ENCODE measurements around the gene C22orf23. TPM values are rescaled to one million over a fixed set of nuclear protein-coding genes. Genes with fewer than 3 reads are reported as not detected.

C22orf23 gene
- total RNA-seq, 2 experiments from 2014 or later = not detected

GRCh38 chr22:37929390-37929789, 24.0 kb downstream of the C22orf23 start:
- intact Hi-C loops (cut with DNase I, micrococcal nuclease) = no loop called here
- Histone ChIP-seq H3K4me1 (ENCODE audit: insufficient read depth, low read length) (peaks cover 9% of the 10 kb centered on the region), H3K4me3 (ENCODE audit: low read length) (no peak overlapping the region), H3K27ac (ENCODE audit: low read depth in 1 of 2, low read length in 2 of 2) (no peak overlapping the region), H3K36me3 (ENCODE audit: insufficient read depth, low read length) (peaks cover 57% of the 10 kb centered on the region), H3K27me3 (ENCODE audit: control insufficient read depth in 1 of 2, insufficient read depth in 2 of 2, low read length in 2 of 2) (no peaks in the 10 kb centered on the region), H3K9me3 (ENCODE audit: control insufficient read depth in 1 of 2, insufficient read depth in 1 of 2, low read length in 2 of 2) (no peaks in the 10 kb centered on the region)
- Mint-ChIP-seq H3K9me3 (no peaks in the 10 kb centered on the region), H3K4me1 (ENCODE audit: low read depth) (peaks cover 11% of the 10 kb centered on the region), H3K36me3 (ENCODE audit: low read depth) (peaks cover 41% of the 10 kb centered on the region), H3K27ac (no peak overlapping the region), H3K4me3 (no peak overlapping the region), H3K27me3 (no peaks in the 10 kb centered on the region)
- DNase-seq (no peak), ATAC-seq (ENCODE audit: poor library complexity) (no peak)
- ChIA-PET CTCF (no interaction called here), POLR2A (no interaction called here)
- TF ChIP-seq CTCF (IDR thresholded peaks at IDR 0.05) = no peak

DNA sequence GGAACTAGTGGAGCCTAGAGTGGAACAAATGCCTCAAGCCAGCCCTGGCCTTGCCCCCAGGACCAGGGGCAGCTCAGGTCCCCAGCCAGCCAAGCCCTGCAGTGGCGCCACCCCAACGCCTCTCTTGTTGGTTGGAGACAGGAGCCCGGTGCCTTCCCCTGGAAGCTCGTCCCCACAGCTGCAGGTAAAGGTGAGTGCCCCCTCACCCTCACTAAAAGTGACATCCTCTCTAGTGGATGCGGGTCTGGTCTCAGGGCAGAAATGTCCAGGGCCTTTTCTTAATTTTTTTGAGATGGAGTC, 25.8 kb downstream of the C22orf23 start:
- peaks cover 56% of the 10 kb centered on the region for H3K36me3 ChIP-seq (ENCODE audit: insufficient read depth, low read length)
- Mint-ChIP-seq H3K27ac (no peak overlapping the region), H3K9me3 (no peaks in the 10 kb centered on the region)

DNA sequence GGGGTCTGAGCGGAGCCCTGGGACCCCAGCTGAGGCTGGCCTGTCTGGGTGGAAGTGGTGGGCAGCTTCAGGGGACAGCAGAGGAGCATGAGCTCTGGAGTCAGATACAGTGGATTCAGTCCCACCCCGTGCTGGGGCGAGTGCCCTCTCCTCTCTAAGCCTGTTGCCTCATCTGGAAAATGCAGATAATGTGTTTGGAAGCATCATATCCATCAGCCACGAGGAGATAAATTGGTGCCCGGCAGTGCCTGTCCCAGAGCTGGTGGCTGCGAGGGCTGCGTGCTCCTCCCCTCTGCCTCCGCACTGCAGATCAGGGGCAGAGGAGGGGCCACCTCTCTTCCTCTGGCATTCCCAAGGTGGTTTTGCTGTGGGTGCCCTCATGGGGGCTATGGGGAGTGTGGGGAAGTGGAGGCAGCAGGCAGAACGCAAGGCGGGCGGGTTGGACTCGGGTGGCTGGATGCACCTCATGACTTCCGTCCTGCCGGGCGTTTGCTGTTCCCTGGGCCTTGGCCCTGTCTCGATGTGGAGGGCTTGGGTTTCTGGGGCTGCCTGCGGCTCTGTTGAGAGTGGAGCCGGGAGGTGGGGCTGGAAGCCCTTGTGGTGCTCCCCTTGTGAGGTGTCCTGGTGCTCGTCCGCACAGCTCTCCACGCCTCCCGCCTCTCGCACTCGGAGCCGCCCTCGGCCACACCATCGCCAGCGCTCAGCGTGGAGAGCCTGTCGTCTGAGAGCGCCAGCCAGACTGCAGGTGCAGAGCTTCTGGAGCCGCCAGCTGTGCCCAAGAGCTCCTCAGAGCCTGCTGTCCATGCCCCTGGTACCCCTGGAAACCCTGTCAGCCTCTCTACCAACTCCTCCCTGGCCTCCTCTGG, 26.4 kb downstream of the C22orf23 start:
- intact Hi-C loops (cut with DNase I, micrococcal nuclease) = no loop called here
- POLR2A ChIA-PET = no interaction called here

More for the DNA sequence above, 25.8 kb downstream of the C22orf23 start:
- Histone ChIP-seq H3K27ac (ENCODE audit: low read depth in 1 of 2, low read length in 2 of 2) (no peak overlapping the region), H3K9me3 (ENCODE audit: control insufficient read depth in 1 of 2, insufficient read depth in 1 of 2, low read length in 2 of 2) (no peaks in the 10 kb centered on the region), H3K4me1 (ENCODE audit: insufficient read depth, low read length) (no peaks in the 10 kb centered on the region), H3K4me3 (ENCODE audit: low read length) (no peak overlapping the region), H3K27me3 (ENCODE audit: control insufficient read depth in 1 of 2, insufficient read depth in 2 of 2, low read length in 2 of 2) (no peaks in the 10 kb centered on the region)
- ATAC-seq (ENCODE audit: poor library complexity) = no peak
- Mint-ChIP-seq H3K36me3 (ENCODE audit: low read depth) (peaks cover 30% of the 10 kb centered on the region), H3K27me3 (no peaks in the 10 kb centered on the region), H3K4me1 (ENCODE audit: low read depth) (peaks cover 4% of the 10 kb centered on the region), H3K4me3 (no peak overlapping the region)
- no peak for DNase-seq
- intact Hi-C loops (cut with DNase I, micrococcal nuclease) = no loop called here
- POLR2A ChIA-PET = no interaction called here
- no peak for TF ChIP-seq CTCF (IDR thresholded peaks at IDR 0.05)
- CTCF ChIA-PET = no interaction called here

More for the DNA sequence above, 26.4 kb downstream of the C22orf23 start:
- ATAC-seq (ENCODE audit: poor library complexity) (no peak), DNase-seq (no peak)
- CTCF ChIA-PET = no interaction called here
- no peaks in the 10 kb centered on the region for H3K27me3 ChIP-seq (ENCODE audit: control insufficient read depth in 1 of 2, insufficient read depth in 2 of 2, low read length in 2 of 2)
- H3K9me3 ChIP-seq (ENCODE audit: control insufficient read depth in 1 of 2, insufficient read depth in 1 of 2, low read length in 2 of 2) = no peaks in the 10 kb centered on the region
- TF ChIP-seq CTCF (IDR thresholded peaks at IDR 0.05) = no peak
- H3K36me3 ChIP-seq (ENCODE audit: insufficient read depth, low read length) = peaks cover 54% of the 10 kb centered on the region
- no peak overlapping the region for H3K4me3 ChIP-seq (ENCODE audit: low read length)
- no peaks in the 10 kb centered on the region for H3K27me3 Mint-ChIP-seq
- peaks cover 4% of the 10 kb centered on the region for H3K4me1 Mint-ChIP-seq (ENCODE audit: low read depth)
- H3K4me1 ChIP-seq (ENCODE audit: insufficient read depth, low read length) = no peaks in the 10 kb centered on the region
- no peak overlapping the region for H3K27ac ChIP-seq (ENCODE audit: low read depth in 1 of 2, low read length in 2 of 2)
- H3K4me3 Mint-ChIP-seq = no peak overlapping the region
- H3K36me3 Mint-ChIP-seq (ENCODE audit: low read depth) = peaks cover 30% of the 10 kb centered on the region
- H3K27ac Mint-ChIP-seq = no peak overlapping the region
- H3K9me3 Mint-ChIP-seq = no peaks in the 10 kb centered on the region
